GM12801 (cell line): ENCODE measurements around the gene TBX4.

Source experiments
- CTCF ChIP-seq: IDR thresholded peaks from one replicate; pipeline ENCODE4 v1.5.1; 2011; ENCODE audit warnings: control low read depth; ENCODE audit not compliant: insufficient read length; ENCODE audit errors: extremely low read depth

Gene TBX4

GRCh38 chr17:61411261-61412142 lies 40.7 kb upstream of the TBX4 start:
- TF ChIP-seq CTCF, result no peak

DNA sequence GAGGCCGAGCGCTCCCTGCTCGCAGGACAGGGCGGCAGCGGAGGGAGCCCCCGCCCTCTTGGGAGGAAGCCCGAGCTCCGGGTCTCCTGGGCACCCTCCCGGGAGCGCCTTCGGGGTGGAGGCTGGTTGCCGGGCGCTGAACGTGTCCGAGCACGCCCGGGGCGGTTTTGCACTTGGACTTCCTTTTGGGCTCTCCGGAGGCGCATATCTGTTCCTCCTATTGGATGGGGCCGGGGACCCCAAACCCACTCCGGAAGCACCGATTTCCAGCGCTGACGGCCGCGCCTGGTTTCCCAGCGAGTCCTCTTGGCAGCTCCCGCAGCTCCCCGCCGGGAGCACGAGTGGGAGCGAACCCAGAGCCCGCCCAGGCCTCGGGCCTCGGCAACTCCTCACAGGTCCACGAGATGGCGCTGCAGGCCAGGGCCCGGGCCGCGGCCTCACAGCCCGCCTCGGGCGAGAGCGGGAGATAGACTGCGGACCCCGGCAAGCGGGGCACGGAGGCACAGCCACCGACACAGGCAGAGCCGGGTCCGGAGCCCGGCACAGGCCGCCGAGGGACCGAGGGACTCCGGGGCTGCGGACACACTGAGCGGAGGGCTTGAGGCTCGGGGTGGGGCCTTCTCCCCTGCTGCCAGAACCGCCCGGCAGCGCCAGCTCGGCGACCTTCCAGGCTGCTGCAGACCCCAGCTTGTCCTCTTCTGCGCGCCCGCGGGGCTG lies 39.9 kb upstream of the TBX4 start:
- TF ChIP-seq CTCF, result no peak

DNA sequence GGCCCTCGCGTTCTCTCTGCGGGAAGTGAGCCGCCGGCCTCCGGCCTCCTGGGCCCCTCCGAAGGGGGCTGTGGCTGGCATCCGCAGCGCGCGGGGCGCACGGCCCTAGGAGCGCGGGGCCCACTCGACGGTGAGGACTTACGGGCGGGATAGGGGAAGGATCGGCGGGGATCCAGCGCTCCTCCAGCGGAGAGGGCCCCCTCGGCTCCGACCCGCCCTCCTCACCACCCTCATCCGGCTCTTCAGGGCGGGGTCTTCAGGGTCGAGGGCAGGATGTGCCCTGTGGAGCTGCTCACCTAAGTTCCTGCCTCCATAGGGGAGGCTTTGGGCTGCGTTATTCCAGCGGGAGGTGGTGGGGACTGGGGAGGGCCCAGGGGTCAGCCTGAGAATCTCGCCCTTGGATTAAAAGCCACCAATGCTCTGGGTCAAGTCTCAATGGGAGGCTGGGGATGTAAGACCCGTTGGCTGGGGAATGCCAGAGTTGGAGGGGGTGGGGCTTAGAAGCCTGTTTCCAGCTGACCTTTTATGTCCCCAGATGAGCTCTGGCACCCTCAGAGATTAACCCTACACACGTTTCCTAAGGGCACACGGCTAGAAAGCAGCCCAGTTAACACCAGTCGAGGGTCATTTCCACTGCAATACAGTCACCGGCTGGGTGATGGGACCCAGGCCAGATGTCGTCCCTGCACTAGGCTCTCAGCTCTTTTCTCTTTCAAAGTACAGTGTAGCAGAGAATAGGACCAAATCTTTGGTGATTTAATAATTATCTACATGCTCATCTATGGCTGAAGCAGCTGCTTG lies 39.2 kb upstream of the TBX4 start:
- TF ChIP-seq CTCF, result no peak

- no peak for TF ChIP-seq CTCF
These were observed 38.5 kb upstream of the TBX4 start for GRCh38 chr17:61413661-61414126.

DNA sequence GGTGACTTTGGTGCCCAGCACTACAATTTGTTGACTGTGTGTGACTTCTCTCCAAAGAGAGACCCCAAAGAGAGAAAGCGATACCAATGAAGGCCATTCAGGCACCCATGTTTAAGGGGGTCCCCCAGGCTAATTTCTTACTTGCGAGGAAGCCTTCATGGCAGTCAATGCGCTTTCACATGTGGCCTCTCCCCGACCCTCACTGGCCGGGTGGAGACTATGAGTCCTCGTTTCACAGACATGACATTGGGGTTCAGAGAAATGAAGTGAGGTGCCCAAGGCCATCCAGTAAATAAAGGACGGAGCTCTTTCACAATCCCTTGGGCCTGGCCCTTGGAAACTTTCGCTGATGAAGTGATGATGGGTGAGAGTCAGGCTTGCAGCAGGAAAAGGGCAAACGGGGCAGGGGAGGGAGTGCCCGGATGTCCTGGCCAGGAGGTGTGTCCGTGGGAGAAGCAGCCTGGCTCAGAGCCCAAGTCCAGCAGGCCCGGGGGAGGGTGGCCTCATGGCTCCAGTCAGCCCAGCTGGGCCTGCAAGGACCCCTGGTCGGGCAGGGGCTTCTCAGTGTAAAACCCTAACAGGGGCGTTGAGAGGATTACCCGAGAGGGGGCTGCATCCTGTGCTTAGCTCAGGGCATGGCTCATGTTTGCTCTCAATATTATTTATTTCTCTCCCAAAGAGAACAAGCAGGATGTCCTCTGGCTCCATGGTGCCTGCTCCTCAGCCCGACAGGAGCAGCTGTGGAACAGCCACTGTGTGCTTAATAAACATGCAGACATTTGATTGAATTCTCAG lies 37.9 kb upstream of the TBX4 start:
- no peak for TF ChIP-seq CTCF

GRCh38 chr17:61414936-61415251 lies 37.3 kb upstream of the TBX4 start:
- no peak for TF ChIP-seq CTCF
